ENCODE measurements around the gene LCAT. TPM values are rescaled to one million over a fixed set of nuclear protein-coding genes. Genes with fewer than 3 reads are reported as not detected.
"Not testable (repeated sequence)": the region's sequence is repeated elsewhere in the genome, so short reads cannot be mapped to it uniquely, and the experiment has no call there.

Gene LCAT
- total RNA-seq, 6 donors from 2014 or later: 21.9 to 117 (median 26.1) TPM

DNA sequence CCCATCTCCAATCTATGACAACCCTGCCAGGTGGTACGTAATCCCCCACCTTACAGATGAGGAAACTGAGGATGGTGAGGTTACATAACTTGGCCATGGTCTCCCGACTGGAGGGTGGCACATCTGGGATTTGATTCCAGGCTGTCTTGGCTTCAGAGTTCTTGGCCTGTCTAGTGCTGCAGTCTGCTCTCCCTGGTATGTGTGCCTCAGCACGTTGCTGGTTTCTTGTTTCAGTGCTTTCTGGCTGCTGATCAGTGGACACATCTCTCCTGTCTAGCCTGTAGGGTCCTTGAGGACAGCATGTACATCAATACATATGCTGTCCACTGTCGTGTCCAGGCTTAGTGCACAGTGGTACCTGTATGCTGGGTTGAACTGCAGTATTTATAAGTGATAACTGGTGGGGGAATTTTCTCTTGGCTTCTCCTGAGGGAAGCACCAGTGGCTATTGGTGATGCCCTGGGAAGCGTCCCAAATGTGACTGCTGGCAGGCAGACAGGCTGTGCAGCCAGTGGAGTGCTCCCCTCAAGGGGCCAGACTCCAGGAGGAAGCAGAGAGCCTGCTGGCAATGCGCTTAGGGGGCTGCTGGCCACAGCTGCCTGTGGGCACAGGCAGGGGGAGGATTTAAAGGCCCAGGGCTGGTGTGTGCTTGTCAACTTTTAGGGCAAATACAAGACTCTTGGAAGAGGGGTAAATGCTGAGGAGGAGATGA, 26.6 kb downstream of the LCAT start:
- WGBS, 2 donors: 54 to 68% methylated on average over 4 to 5 of the region's 6 CpGs
- Histone ChIP-seq H3K27ac (peak overlapping the region in 3 of 4 donors; percentile 10 to 63 (median 16)), H3K9me3 (no peaks in the 10 kb centered on the region), H3K4me1 (peaks cover 20 to 38% (median 25%) of the 10 kb centered on the region in 4 donors), H3K4me3 (no peak overlapping the region), H3K27me3 (no peaks in the 10 kb centered on the region), H3K36me3 (peaks cover 0 to 24% (median 4%) of the 10 kb centered on the region in 4 donors)
- DNase-seq (peak in 1 of 2 donors; percentile 42), ATAC-seq (ENCODE audit: low FRiP score in 2 of 2) (no peak)
- TF ChIP-seq, protein P1, sequence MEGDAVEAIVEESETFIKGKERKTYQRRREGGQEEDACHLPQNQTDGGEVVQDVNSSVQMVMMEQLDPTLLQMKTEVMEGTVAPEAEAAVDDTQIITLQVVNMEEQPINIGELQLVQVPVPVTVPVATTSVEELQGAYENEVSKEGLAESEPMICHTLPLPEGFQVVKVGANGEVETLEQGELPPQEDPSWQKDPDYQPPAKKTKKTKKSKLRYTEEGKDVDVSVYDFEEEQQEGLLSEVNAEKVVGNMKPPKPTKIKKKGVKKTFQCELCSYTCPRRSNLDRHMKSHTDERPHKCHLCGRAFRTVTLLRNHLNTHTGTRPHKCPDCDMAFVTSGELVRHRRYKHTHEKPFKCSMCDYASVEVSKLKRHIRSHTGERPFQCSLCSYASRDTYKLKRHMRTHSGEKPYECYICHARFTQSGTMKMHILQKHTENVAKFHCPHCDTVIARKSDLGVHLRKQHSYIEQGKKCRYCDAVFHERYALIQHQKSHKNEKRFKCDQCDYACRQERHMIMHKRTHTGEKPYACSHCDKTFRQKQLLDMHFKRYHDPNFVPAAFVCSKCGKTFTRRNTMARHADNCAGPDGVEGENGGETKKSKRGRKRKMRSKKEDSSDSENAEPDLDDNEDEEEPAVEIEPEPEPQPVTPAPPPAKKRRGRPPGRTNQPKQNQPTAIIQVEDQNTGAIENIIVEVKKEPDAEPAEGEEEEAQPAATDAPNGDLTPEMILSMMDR (IDR thresholded peaks at IDR 0.05): no peak
- TF ChIP-seq POLR2AphosphoS5 (IDR thresholded peaks at IDR 0.05): no peak
- TF ChIP-seq EP300 (IDR thresholded peaks at IDR 0.05): no peak
- no peak for TF ChIP-seq POLR2A (IDR thresholded peaks at IDR 0.05)

DNA sequence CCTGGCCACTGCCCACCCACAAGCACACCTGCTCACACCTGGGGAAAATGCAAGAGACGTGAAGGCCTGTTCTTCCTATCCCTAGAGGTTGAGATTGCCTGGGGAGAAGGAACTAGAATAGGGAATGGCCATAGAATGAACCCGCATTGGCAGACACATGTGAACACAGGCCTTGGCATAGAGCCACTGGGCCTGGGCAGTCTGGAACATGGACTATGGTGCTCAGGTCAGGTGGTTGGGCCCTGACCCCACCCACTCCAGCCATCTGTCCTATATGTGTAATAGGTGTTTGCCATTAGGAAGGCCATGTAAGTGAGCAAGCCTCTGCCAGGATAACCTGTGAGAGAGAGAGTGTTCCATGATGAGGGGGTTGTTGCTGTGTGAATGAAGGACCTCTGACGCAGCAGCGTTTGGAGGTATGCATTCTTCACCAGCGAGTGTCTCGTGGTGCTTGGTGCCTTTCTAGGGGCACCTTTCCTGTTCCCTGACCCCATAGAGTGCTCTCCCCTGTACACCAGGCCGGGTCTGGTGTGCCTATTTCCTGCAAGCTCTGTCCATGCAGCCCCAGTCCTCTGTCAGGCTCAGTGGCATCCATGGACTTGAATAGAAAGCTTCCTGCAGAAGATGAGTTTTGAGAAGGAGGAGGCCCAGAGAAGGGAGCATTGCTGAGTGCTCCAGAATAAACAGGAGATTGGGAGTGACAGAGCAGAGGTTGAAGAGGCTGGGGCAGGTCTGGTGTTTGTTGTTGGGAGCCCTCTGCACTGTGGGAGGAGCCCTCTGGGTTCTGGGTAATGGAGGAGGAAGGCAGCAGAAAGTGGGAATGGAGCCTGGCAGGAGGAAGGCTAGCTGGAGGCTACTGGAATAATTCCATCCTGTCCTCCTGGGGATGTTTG, 27.8 kb downstream of the LCAT start:
- Histone ChIP-seq H3K27me3 (no peaks in the 10 kb centered on the region), H3K36me3 (peaks cover 0 to 31% (median 11%) of the 10 kb centered on the region in 4 donors), H3K4me3 (no peak overlapping the region), H3K9me3 (no peaks in the 10 kb centered on the region), H3K4me1 (peaks cover 20 to 31% (median 25%) of the 10 kb centered on the region in 4 donors), H3K27ac (no peak overlapping the region)
- TF ChIP-seq POLR2AphosphoS5 (IDR thresholded peaks at IDR 0.05) (no peak), EP300 (IDR thresholded peaks at IDR 0.05) (no peak), POLR2A (IDR thresholded peaks at IDR 0.05) (no peak)
- TF ChIP-seq, protein P1 (IDR thresholded peaks at IDR 0.05): no peak
- ATAC-seq (ENCODE audit: low FRiP score in 2 of 2) (no peak), DNase-seq (no peak)
- WGBS, 2 donors: 80 to 81% methylated on average over 7 of the region's 7 CpGs

DNA sequence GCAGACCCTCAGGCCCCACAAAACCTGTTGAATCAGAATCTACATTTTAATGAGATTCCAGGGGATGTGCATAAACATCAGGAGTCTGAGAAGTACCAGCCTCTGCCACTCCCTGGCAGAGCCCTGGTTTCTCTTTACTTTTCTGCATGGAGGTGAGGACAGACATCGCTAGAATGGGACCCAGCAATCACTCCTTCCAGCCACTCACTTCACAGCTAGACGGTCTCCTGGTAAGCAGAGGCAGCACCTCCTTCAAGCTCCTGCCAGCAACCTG, 28.5 kb downstream of the LCAT start:
- H3K9me3 ChIP-seq; ATAC-seq (ENCODE audit: low FRiP score in 2 of 2); H3K27ac ChIP-seq; DNase-seq; H3K27me3 ChIP-seq; H3K4me3 ChIP-seq: not testable (repeated sequence)
- H3K36me3 ChIP-seq: peaks cover 0 to 38% (median 15%) of the 10 kb centered on the region in 4 donors
- WGBS, 2 donors: 60 to 83% methylated on average over 2 of the region's 2 CpGs
- H3K4me1 ChIP-seq: peaks cover 20 to 34% (median 25%) of the 10 kb centered on the region in 4 donors

DNA sequence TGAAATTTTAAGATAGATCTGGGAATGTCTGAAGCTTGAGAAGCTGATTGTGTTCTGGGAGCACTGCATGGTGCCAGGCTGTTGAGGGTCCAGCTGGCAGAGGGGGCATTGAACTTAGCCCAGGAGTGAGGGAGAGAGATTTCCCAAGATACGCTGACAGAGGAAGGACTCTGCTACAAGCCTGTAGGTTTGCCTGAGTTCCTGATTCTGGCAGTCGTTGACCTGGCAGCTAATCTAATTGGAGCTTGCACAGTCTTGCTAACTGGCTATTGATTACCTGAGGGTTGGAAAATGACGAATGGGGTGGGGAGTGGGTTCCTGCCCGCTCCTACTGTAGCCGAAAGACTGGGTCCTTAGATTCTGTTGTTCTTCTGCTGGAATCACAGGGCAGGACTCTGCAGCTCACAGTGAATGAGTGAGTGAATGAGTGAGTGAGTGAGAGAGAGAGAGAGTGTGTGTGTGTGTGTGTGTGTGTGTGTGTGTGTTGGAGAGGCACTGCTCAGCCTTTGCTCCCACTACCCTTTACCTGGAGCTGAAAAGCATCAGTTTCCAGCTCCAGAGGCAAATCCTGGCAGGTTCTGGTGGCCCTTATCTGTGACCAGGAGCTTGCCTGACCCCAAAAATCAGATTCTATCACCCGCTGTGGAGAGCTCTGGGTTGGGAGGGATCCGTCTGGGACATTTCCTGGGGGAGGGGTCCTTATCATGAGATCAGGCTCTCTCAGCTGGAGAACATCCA, 29.0 kb downstream of the LCAT start:
- Histone ChIP-seq H3K27me3 (no peaks in the 10 kb centered on the region), H3K27ac (no peak overlapping the region), H3K9me3 (no peaks in the 10 kb centered on the region), H3K4me1 (peaks cover 20 to 34% (median 25%) of the 10 kb centered on the region in 4 donors), H3K36me3 (peaks cover 0 to 42% (median 19%) of the 10 kb centered on the region in 4 donors), H3K4me3 (no peak overlapping the region)
- WGBS, 2 donors: 76 to 85% methylated on average over 6 to 7 of the region's 7 CpGs
- ATAC-seq (ENCODE audit: low FRiP score in 2 of 2) (no peak), DNase-seq (no peak)
- TF ChIP-seq, protein P1 (IDR thresholded peaks at IDR 0.05): no peak
- no peak for TF ChIP-seq POLR2A (IDR thresholded peaks at IDR 0.05)
- no peak for TF ChIP-seq EP300 (IDR thresholded peaks at IDR 0.05)
- no peak for TF ChIP-seq POLR2AphosphoS5 (IDR thresholded peaks at IDR 0.05)

DNA sequence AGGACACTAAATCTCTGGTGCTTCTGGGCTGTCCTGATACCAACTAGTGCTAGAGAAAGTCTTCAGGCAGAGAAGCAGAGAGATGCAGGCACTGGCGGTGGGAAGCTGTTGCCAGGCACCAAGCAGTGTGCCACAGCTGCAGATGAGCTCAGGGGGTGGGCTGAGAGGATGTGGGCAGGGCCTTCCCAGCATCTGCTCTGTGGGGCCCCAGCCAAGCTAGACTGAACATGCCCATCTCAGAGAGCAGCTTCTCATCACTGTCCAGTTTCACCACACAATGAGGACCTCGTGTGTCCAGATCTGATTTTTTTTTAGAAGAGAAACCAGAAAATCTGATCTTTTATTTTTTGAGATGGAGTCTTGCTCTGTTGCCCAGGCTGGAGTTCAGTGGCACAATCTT, 33.8 kb downstream of the LCAT start:
- no peak for TF ChIP-seq POLR2AphosphoS5 (IDR thresholded peaks at IDR 0.05)
- TF ChIP-seq EP300 (IDR thresholded peaks at IDR 0.05): no peak
- TF ChIP-seq POLR2A (IDR thresholded peaks at IDR 0.05): no peak
- TF ChIP-seq, protein P1 (IDR thresholded peaks at IDR 0.05): no peak
- Histone ChIP-seq H3K9me3 (no peaks in the 10 kb centered on the region), H3K4me1 (peaks cover 0 to 3% (median 0%) of the 10 kb centered on the region in 4 donors), H3K27me3 (no peaks in the 10 kb centered on the region), H3K36me3 (peaks cover 11 to 40% (median 28%) of the 10 kb centered on the region in 4 donors), H3K27ac (no peak overlapping the region), H3K4me3 (no peak overlapping the region)
- DNase-seq: no peak
- no peak for ATAC-seq (ENCODE audit: low FRiP score in 2 of 2)
- whole genome bisulfite sequencing, 2 donors: 70 to 81% methylated on average over 2 of the region's 2 CpGs
